ENCODE data around the gene TAPT1. TPM values are rescaled to one million over a fixed set of nuclear protein-coding genes. Genes with fewer than 3 reads are reported as not detected.

The TAPT1 gene
- total RNA-seq, 6 experiments from 2014 or later = 10.8 to 57.3 (median 40.1) TPM

DNA sequence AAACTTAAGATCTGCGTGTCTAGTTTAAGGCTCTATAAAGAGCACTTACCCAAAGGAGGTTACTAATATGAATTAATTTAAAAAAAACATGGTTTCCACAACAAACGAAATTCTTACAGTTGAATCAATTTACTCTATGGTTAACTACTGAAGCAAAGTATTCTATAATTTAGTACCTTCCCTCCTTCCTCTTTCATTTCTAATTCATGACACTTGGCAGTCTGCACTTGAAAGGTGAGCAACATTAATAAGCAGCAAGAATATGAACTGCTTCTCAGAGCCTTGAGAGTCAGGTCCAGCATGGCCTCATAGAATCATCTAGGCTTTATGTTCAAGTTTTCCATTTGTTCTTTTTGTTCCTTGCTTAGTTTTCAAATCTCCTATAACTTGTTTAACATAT lies 42.7 kb downstream of the TAPT1 start:
- Histone ChIP-seq H3K9me3 (no peaks in the 10 kb centered on the region), H3K27ac (no peak overlapping the region), H3K27me3 (no peaks in the 10 kb centered on the region), H3K36me3 (peaks cover 0 to 40% (median 11%) of the 10 kb centered on the region in 4 donors), H3K4me1 (no peaks in the 10 kb centered on the region), H3K4me3 (no peak overlapping the region)
- DNase-seq = no peak
- intact Hi-C loops (cut with DNase I) = no loop called here
- 77% methylated on average over 2 of the region's 2 CpGs for WGBS (ENCODE audit: insufficient coverage, low coverage, low lambda C conversion rate, missing lambda C conversion rate)
- ATAC-seq = no peak
- TF ChIP-seq, protein P1, sequence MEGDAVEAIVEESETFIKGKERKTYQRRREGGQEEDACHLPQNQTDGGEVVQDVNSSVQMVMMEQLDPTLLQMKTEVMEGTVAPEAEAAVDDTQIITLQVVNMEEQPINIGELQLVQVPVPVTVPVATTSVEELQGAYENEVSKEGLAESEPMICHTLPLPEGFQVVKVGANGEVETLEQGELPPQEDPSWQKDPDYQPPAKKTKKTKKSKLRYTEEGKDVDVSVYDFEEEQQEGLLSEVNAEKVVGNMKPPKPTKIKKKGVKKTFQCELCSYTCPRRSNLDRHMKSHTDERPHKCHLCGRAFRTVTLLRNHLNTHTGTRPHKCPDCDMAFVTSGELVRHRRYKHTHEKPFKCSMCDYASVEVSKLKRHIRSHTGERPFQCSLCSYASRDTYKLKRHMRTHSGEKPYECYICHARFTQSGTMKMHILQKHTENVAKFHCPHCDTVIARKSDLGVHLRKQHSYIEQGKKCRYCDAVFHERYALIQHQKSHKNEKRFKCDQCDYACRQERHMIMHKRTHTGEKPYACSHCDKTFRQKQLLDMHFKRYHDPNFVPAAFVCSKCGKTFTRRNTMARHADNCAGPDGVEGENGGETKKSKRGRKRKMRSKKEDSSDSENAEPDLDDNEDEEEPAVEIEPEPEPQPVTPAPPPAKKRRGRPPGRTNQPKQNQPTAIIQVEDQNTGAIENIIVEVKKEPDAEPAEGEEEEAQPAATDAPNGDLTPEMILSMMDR (IDR thresholded peaks at IDR 0.05) = no peak
- no peak for TF ChIP-seq POLR2A (IDR thresholded peaks at IDR 0.05)

GRCh38 chr4:16176621-16177020 lies 49.6 kb downstream of the TAPT1 start:
- 93% methylated on average over 6 of the region's 6 CpGs for WGBS (ENCODE audit: insufficient coverage, low coverage, low lambda C conversion rate, missing lambda C conversion rate)
- Histone ChIP-seq H3K9me3 (no peaks in the 10 kb centered on the region), H3K4me3 (no peak overlapping the region)

DNA sequence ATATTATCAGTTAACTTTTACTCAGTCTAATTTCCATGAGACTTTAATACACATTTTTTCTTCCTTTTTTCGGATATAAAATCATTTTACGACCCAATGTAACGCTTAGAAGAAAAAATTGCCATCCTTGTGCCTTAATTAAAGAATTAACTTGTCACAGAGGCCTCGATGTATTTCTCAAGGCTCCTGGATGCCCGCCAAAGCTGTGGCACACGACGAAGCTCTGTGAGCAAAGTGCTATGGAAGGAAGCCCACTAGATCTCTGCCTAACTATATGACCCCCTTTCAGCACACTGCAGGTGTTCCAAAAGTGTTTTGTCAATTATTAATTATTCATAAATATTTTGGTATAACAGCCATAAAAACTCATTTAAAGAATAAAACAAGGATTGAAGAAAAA lies 54.4 kb downstream of the TAPT1 start:
- H3K36me3 ChIP-seq = peaks cover 0 to 58% (median 13%) of the 10 kb centered on the region in 4 donors
- no peaks in the 10 kb centered on the region for H3K9me3 ChIP-seq

More at GRCh38 chr4:16176621-16177020, 49.6 kb downstream of the TAPT1 start:
- H3K27ac ChIP-seq = no peak overlapping the region
- intact Hi-C loops (cut with DNase I) = no loop called here
- H3K27me3 ChIP-seq = no peaks in the 10 kb centered on the region
- no peak for ATAC-seq
- peaks cover 0 to 51% (median 10%) of the 10 kb centered on the region in 4 donors for H3K36me3 ChIP-seq
- DNase-seq = no peak
- no peak for TF ChIP-seq POLR2A (IDR thresholded peaks at IDR 0.05)
- TF ChIP-seq, protein P1 (IDR thresholded peaks at IDR 0.05) = no peak
- no peaks in the 10 kb centered on the region for H3K4me1 ChIP-seq

GRCh38 chr4:16169490-16169889 lies 56.8 kb downstream of the TAPT1 start:
- ATAC-seq (no peak), DNase-seq (no peak)
- no peaks in the 10 kb centered on the region for H3K4me1 ChIP-seq
- no peaks in the 10 kb centered on the region for H3K27me3 ChIP-seq
- H3K27ac ChIP-seq = no peak overlapping the region
- intact Hi-C loops (cut with DNase I) = no loop called here
- no peaks in the 10 kb centered on the region for H3K9me3 ChIP-seq
- no peak overlapping the region for H3K4me3 ChIP-seq
- H3K36me3 ChIP-seq = peaks cover 0 to 67% (median 22%) of the 10 kb centered on the region in 4 donors
- 80% methylated on average over 3 of the region's 4 CpGs for WGBS (ENCODE audit: insufficient coverage, low coverage, low lambda C conversion rate, missing lambda C conversion rate)
- TF ChIP-seq, protein P1 (IDR thresholded peaks at IDR 0.05) = no peak
- TF ChIP-seq POLR2A (IDR thresholded peaks at IDR 0.05) = no peak

More for the DNA sequence above, 54.4 kb downstream of the TAPT1 start:
- ATAC-seq (no peak), DNase-seq (no peak)
- H3K27ac ChIP-seq = no peak overlapping the region
- 66% methylated on average over 7 of the region's 7 CpGs for WGBS (ENCODE audit: insufficient coverage, low coverage, low lambda C conversion rate, missing lambda C conversion rate)
- TF ChIP-seq, protein P1 (IDR thresholded peaks at IDR 0.05) = no peak
- TF ChIP-seq POLR2A (IDR thresholded peaks at IDR 0.05) = no peak
- H3K4me1 ChIP-seq = no peaks in the 10 kb centered on the region
- intact Hi-C loops (cut with DNase I) = no loop called here
- H3K27me3 ChIP-seq = no peaks in the 10 kb centered on the region
- H3K4me3 ChIP-seq = no peak overlapping the region
